Mucosa of descending colon (tissue), 3 donors: ENCODE measurements around the gene LPIN2. TPM values are rescaled to one million over a fixed set of nuclear protein-coding genes. Genes with fewer than 3 reads are reported as not detected.
A peak's percentile ranks its signal among the peaks of the same experiment; 100 is the strongest.

Experiments
- ATAC-seq: fragments of 200-7000 bp; cut with Tn5 transposase; one replicate; pipeline ENCODE4 v1.9.1; 2020; ENCODE audit warnings: mild to moderate bottlenecking, moderate library complexity
- DNase-seq, 3 donors: peaks; one replicate each; pipeline ENCODE4 v3.0.0-alpha.2; 2020
- H3K36me3 ChIP-seq: fragments of 200-600 bp; one replicate; pipeline ENCODE4 v1.8.0; 2021; ENCODE audit warnings: low read depth, mild to moderate bottlenecking
- H3K4me1 ChIP-seq: fragments of 200-600 bp; one replicate; pipeline ENCODE4 v1.8.0; 2021; ENCODE audit warnings: low read depth, mild to moderate bottlenecking
- H3K4me3 ChIP-seq: fragments of 200-600 bp; one replicate; pipeline ENCODE4 v1.8.0; 2021; ENCODE audit warnings: mild to moderate bottlenecking
- H3K9me3 ChIP-seq: fragments of 200-600 bp; one replicate; pipeline ENCODE4 v1.8.0; 2021; ENCODE audit warnings: mild to moderate bottlenecking
- CTCF ChIP-seq: fragments of 200-600 bp; IDR thresholded peaks from one replicate; pipeline ENCODE4 v1.8.0; 2022; ENCODE audit warnings: antibody characterized with exemption, mild to moderate bottlenecking
- intact Hi-C, 2 donors: fragments of 100-400 bp; cut with DNase I in 1 of 2; cut with micrococcal nuclease in 1 of 2; formaldehyde crosslinking; loops; one replicate each; pipeline versions ENCODE4 v1.11.0 to v1.11.1; 2022; cut with DNase I, micrococcal nuclease
- total RNA-seq, 3 donors: library from RNA; stranded (reverse); fragmentation: NEBNext Ultra II Directional in 2 of 3; extraction: Animal tissue kit (Norgen Biotek cat#: 25700) in 2 of 3; gene quantifications; one replicate each; pipeline versions ENCODE4 v1.2.1 to v1.2.4, GENCODE V29; 2021 to 2023
- donor health status: DM: no; HTN: no; CAD: no; lungs with moderate emphysema.
- donor health status: DM: no; HTN: no; CAD: no.
- donor health status: DM: no; HTN: yes; CAD: no.

Gene LPIN2
- total RNA-seq, 3 donors from 2014 or later: 52.9 to 60.8 (median 59.2) TPM

GRCh38 chr18:2981212-2981728 lies 31.7 kb downstream of the LPIN2 start:
- no peak for ATAC-seq
- no peaks in the 10 kb centered on the region for H3K9me3 ChIP-seq
- intact Hi-C loops: no loop called here
- no peak for DNase-seq
- no peaks in the 10 kb centered on the region for H3K36me3 ChIP-seq
- no peak for TF ChIP-seq CTCF
- H3K4me1 ChIP-seq: peaks cover 57% of the 10 kb centered on the region
- peak overlapping the region; percentile 2 for H3K4me3 ChIP-seq

GRCh38 chr18:2979871-2980790 lies 32.8 kb downstream of the LPIN2 start:
- H3K4me3 ChIP-seq: no peak overlapping the region
- peaks cover 46% of the 10 kb centered on the region for H3K4me1 ChIP-seq
- H3K36me3 ChIP-seq: no peaks in the 10 kb centered on the region
- ATAC-seq (peak; percentile 5), DNase-seq (no peak)
- no peak for TF ChIP-seq CTCF
- intact Hi-C loops: no loop called here
- no peaks in the 10 kb centered on the region for H3K9me3 ChIP-seq

- intact Hi-C loops: no loop called here
- Histone ChIP-seq H3K4me1 (peaks cover 36% of the 10 kb centered on the region), H3K36me3 (no peaks in the 10 kb centered on the region), H3K9me3 (no peaks in the 10 kb centered on the region), H3K4me3 (no peak overlapping the region)
- DNase-seq (no peak), ATAC-seq (no peak)
- no peak for TF ChIP-seq CTCF
Measured at GRCh38 chr18:2979129-2979528, 33.8 kb downstream of the LPIN2 start.

- Histone ChIP-seq H3K9me3 (no peaks in the 10 kb centered on the region), H3K36me3 (no peaks in the 10 kb centered on the region), H3K4me1 (peaks cover 32% of the 10 kb centered on the region), H3K4me3 (no peak overlapping the region)
- no peak for TF ChIP-seq CTCF
- intact Hi-C loops: no loop called here
- ATAC-seq: no peak
- no peak for DNase-seq
Measured at GRCh38 chr18:2978661-2979106, 34.3 kb downstream of the LPIN2 start.

GRCh38 chr18:2978208-2978607 lies 34.7 kb downstream of the LPIN2 start:
- DNase-seq (no peak), ATAC-seq (no peak)
- no peaks in the 10 kb centered on the region for H3K9me3 ChIP-seq
- H3K4me1 ChIP-seq: peaks cover 27% of the 10 kb centered on the region
- H3K4me3 ChIP-seq: no peak overlapping the region
- TF ChIP-seq CTCF: no peak
- intact Hi-C loops: no loop called here
- no peaks in the 10 kb centered on the region for H3K36me3 ChIP-seq
